ENCODE data around the gene RNASEH2A. TPM values are rescaled to one million over a fixed set of nuclear protein-coding genes. Genes with fewer than 3 reads are reported as not detected.

RNASEH2A gene
- total RNA-seq, 1 donor from 2014 or later: 11.1 TPM

DNA sequence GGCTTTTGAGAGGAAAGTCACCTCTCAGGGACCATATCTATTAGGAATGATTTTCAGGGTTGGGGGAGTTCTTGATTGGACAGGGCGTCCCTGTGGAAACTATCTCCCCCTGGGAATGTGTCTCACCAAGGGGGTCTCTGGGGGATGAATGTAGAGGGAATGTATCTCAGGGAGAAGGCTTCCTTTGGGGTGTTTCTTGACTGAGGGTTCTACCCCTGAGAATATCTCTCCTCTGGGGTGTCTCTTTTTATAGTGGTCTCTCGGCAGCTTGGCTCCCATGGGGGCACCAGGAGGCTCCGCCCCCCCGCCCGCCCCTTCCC lies 27.0 kb downstream of the RNASEH2A start:
- no peaks in the 10 kb centered on the region for H3K36me3 ChIP-seq (ENCODE audit: control insufficient read depth, insufficient read depth, low read length)
- peaks cover 27% of the 10 kb centered on the region for H3K27me3 ChIP-seq (ENCODE audit: control insufficient read depth, insufficient read depth, low read length)
- H3K4me3 ChIP-seq (ENCODE audit: low read depth, low read length): no peak overlapping the region

DNA sequence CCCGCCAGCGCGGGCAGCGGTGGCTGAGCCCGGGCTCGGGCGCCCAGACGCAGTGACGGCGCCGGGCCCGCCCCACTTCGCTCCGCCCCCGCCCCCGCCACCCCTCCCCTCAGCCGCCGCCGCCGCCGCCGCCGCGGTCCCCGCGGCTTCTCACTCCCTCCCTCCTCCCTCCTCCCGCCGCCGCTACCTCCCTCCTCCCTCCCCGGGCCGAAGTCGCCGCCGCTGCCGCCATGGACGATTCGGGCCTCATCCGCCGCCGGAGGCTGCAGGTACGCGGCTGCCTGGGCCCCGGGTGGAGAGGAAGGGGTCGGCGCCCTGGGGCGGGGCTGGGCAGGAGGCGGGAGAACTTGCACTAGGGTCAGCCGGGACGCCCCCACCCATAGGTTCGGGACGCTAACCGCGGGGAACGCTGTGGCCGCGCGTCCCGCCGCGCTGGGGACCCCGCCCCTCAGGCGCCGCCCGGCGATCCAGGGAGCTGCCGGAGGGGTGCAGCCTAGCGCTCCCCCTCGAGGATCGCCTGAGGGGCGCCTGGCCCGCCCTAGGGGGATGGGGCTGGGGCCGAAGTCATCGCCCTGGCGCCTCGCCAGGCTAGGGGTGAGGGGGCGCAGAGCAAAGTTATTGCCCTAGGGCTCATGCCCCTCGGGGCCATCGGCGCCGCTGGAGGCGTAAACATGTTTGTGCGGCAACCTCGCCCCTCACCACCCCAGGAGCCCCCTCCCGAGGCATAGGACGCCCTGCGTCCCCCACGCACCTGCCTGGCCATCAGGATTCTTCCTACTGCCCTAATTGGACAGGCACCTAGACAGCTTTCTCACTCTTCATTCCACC lies 27.6 kb downstream of the RNASEH2A start:
- FAIRE-seq: no peak
- peaks cover 27% of the 10 kb centered on the region for H3K27me3 ChIP-seq (ENCODE audit: control insufficient read depth, insufficient read depth, low read length)
- peak overlapping the region; percentile 35 for H3K4me3 ChIP-seq (ENCODE audit: low read depth, low read length)
- TF ChIP-seq, protein P1, sequence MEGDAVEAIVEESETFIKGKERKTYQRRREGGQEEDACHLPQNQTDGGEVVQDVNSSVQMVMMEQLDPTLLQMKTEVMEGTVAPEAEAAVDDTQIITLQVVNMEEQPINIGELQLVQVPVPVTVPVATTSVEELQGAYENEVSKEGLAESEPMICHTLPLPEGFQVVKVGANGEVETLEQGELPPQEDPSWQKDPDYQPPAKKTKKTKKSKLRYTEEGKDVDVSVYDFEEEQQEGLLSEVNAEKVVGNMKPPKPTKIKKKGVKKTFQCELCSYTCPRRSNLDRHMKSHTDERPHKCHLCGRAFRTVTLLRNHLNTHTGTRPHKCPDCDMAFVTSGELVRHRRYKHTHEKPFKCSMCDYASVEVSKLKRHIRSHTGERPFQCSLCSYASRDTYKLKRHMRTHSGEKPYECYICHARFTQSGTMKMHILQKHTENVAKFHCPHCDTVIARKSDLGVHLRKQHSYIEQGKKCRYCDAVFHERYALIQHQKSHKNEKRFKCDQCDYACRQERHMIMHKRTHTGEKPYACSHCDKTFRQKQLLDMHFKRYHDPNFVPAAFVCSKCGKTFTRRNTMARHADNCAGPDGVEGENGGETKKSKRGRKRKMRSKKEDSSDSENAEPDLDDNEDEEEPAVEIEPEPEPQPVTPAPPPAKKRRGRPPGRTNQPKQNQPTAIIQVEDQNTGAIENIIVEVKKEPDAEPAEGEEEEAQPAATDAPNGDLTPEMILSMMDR (IDR thresholded peaks at IDR 0.05; ENCODE audit: insufficient read depth, low read length, severe bottlenecking): no peak
- no peaks in the 10 kb centered on the region for H3K36me3 ChIP-seq (ENCODE audit: control insufficient read depth, insufficient read depth, low read length)
- no peak for DNase-seq (ENCODE audit: low read depth)

More for the DNA sequence above, 27.0 kb downstream of the RNASEH2A start:
- TF ChIP-seq, protein P1 (IDR thresholded peaks at IDR 0.05; ENCODE audit: insufficient read depth, low read length, severe bottlenecking): no peak
- no peak for FAIRE-seq
- no peak for DNase-seq (ENCODE audit: low read depth)

DNA sequence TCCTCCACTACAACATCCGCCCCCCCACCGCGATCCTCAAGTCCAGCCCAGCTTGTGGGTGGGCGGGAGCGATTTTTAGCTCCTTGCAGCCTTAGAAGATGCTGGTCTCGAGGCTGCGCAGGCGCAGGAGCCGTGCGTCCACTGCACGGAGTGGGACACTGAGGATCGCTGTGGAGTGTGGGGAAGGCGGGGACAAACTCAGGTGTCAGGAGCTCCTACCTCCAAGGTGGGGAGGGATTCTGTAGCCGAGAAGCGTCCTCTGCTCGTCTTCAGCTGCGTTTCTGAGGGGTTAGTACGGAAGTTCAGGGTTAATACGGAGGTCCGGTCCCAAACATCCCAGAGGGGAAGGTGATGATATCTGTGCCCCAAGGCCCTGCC lies 28.2 kb downstream of the RNASEH2A start, which contains the start of gene RTBDN:
Gene RTBDN (minus strand): TSS at position 14 of the 378 bp plus-strand sequence. CDS start 4,600 bp downstream, outside the sequence.
- DNase-seq (ENCODE audit: low read depth): no peak
- Histone ChIP-seq H3K36me3 (ENCODE audit: control insufficient read depth, insufficient read depth, low read length) (no peaks in the 10 kb centered on the region), H3K4me3 (ENCODE audit: low read depth, low read length) (peak within 1 kb of the TSS; percentile 35), H3K27me3 (ENCODE audit: control insufficient read depth, insufficient read depth, low read length) (peaks cover 29% of the 10 kb centered on the region)
- no peak for FAIRE-seq
- TF ChIP-seq, protein P1 (IDR thresholded peaks at IDR 0.05; ENCODE audit: insufficient read depth, low read length, severe bottlenecking): no peak

DNA sequence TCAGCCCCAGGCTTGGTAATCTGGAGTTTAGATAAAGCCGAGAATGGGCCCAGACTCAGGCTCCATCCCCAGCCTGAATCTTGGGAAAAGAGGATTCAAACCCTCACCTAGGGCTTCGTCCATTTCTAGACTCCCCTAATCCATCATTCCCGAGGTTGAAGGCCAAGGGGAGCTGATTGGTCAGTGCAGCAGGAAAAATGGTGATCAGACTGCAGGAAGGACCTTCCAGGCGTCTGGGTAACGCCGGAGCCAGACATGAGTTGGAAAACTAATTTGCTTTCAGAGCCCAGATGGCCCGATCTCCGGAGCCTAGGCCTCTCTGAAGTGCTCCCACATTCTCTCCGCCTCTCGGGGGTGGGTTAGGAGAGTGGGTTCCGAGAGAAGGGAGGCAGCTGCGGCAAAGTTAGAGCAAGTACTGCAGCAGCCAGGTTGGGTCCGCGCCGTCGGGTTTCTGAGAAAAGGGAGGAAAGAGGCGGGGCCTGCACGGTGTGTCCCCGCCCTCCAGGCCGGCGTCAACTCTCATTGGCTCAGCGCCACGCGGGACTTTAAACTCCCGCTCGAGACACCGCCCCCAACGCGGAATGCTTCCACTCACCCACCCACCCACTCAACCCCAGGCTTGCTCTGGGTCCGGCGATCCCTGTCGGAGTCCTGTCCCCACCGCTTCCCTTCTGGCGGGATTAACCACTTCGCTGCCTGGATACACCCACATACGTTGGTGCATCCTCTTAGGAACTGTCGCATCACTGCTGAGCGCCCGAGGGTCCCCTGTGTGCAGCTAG lies 28.8 kb downstream of the RNASEH2A start:
- FAIRE-seq (no peak), DNase-seq (ENCODE audit: low read depth) (no peak)
- H3K27me3 ChIP-seq (ENCODE audit: control insufficient read depth, insufficient read depth, low read length): peaks cover 29% of the 10 kb centered on the region
- no peak overlapping the region for H3K4me3 ChIP-seq (ENCODE audit: low read depth, low read length)
- TF ChIP-seq, protein P1 (IDR thresholded peaks at IDR 0.05; ENCODE audit: insufficient read depth, low read length, severe bottlenecking): no peak
- H3K36me3 ChIP-seq (ENCODE audit: control insufficient read depth, insufficient read depth, low read length): no peaks in the 10 kb centered on the region

DNA sequence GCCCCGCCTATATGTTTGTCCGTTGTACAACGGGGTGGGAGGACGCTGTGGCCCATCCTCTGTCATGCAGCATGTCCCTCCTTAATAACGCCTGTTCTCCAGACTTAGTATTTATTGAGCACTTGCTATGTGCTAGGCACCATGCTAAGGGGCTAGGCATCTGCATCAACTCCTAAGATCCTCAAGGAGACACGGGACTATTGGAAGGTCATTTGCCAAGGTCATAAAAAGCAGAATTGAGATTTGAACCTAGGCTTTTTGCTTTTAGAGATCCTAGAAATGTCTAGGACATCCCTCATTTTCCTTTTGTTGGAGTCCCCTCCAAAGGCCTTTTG lies 30.1 kb downstream of the RNASEH2A start:
- TF ChIP-seq, protein P1 (IDR thresholded peaks at IDR 0.05; ENCODE audit: insufficient read depth, low read length, severe bottlenecking): no peak
- H3K36me3 ChIP-seq (ENCODE audit: control insufficient read depth, insufficient read depth, low read length): no peaks in the 10 kb centered on the region
- FAIRE-seq (no peak), DNase-seq (ENCODE audit: low read depth) (no peak)
- no peak overlapping the region for H3K4me3 ChIP-seq (ENCODE audit: low read depth, low read length)
- H3K27me3 ChIP-seq (ENCODE audit: control insufficient read depth, insufficient read depth, low read length): peaks cover 29% of the 10 kb centered on the region
